Esophagus (tissue), 2 donors: ENCODE measurements around the gene MFSD11. TPM values are rescaled to one million over a fixed set of nuclear protein-coding genes. Genes with fewer than 3 reads are reported as not detected.
"Not testable (repeated sequence)": the region's sequence is repeated elsewhere in the genome, so short reads cannot be mapped to it uniquely, and the experiment has no call there.

Experiments used
- H3K27ac ChIP-seq, 2 donors: one replicate each; pipeline ENCODE4 v1.5.1; 2013; ENCODE audit warnings: low read depth in 2 of 2, mild to moderate bottlenecking in 2 of 2, inconsistent platforms in 1 of 2, low read length in 1 of 2, moderate library complexity in 1 of 2
- H3K27me3 ChIP-seq, 2 donors: one replicate each; pipeline ENCODE4 v1.6.1; 2013; ENCODE audit warnings: low read length in 2 of 2, control low read depth in 1 of 2, mild to moderate bottlenecking in 1 of 2; ENCODE audit not compliant: insufficient read depth in 2 of 2, control insufficient read depth in 1 of 2
- H3K36me3 ChIP-seq, 2 donors: one replicate each; pipeline ENCODE4 v1.6.1; 2013; ENCODE audit warnings: low read length in 1 of 2; ENCODE audit not compliant: control insufficient read depth in 2 of 2, insufficient read depth in 2 of 2
- H3K4me1 ChIP-seq, 2 donors: one replicate each; pipeline ENCODE4 v1.6.1; 2013; ENCODE audit warnings: low read length in 1 of 2; ENCODE audit not compliant: control insufficient read depth in 2 of 2, insufficient read depth in 2 of 2
- H3K4me3 ChIP-seq, 2 donors: one replicate each; pipeline ENCODE4 v1.5.1; 2013; ENCODE audit warnings: low read length in 2 of 2, mild to moderate bottlenecking in 2 of 2, low read depth in 1 of 2, moderate library complexity in 1 of 2
- H3K9me3 ChIP-seq, 2 donors: one replicate each; pipeline ENCODE4 v1.6.1; 2013; ENCODE audit warnings: mild to moderate bottlenecking in 2 of 2, low read depth in 1 of 2, low read length in 1 of 2, moderate library complexity in 1 of 2; ENCODE audit not compliant: control insufficient read depth in 2 of 2, insufficient read depth in 1 of 2
- WGBS, 2 donors: extraction: QIAGEN DNeasy Blood & Tissue Kit; methylation state at CpG; one replicate each; pipeline ENCODE4 v1.1.7; 2013; 5-methylcytosine and 5-hydroxymethylcytosine counted together
- polyA plus RNA-seq, 2 donors: library from polyadenylated mRNA; stranded (reverse); fragments of 200-250 nt; gene quantifications; one replicate each; pipeline ENCODE4 v1.2.3, GENCODE V29; 2013
- donor health status: healthy with polysubstance abuse.
- donor health status: Bipolar disorder and iron deficiency.

Gene MFSD11
- polyA plus RNA-seq, 2 donors = 11.3 to 15.4 TPM

- Histone ChIP-seq H3K27ac (no peak overlapping the region), H3K9me3 (no peaks in the 10 kb centered on the region), H3K4me3 (no peak overlapping the region), H3K36me3 (peaks cover 0 to 30% of the 10 kb centered on the region in 2 donors), H3K27me3 (no peaks in the 10 kb centered on the region), H3K4me1 (peaks cover 0 to 3% of the 10 kb centered on the region in 2 donors)
- 86 to 89% methylated on average over 2 of the region's 2 CpGs for WGBS, 2 donors
Observed at GRCh38 chr17:76715496-76715830, 22.5 kb upstream of the MFSD11 start.

GRCh38 chr17:76716146-76716838, 21.6 kb upstream of the MFSD11 start:
- H3K27ac ChIP-seq = peak overlapping the region; percentile 63
- H3K4me3 ChIP-seq = no peak overlapping the region
- H3K36me3 ChIP-seq = peaks cover 6 to 35% of the 10 kb centered on the region in 2 donors
- H3K9me3 ChIP-seq = no peaks in the 10 kb centered on the region
- H3K4me1 ChIP-seq = no peaks in the 10 kb centered on the region
- WGBS, 2 donors = 62% methylated on average over 13 of the region's 13 CpGs
- no peaks in the 10 kb centered on the region for H3K27me3 ChIP-seq

GRCh38 chr17:76716839-76717215, 21.1 kb upstream of the MFSD11 start:
- no peaks in the 10 kb centered on the region for H3K4me1 ChIP-seq
- H3K27ac ChIP-seq = peak overlapping the region in 1 of 2 donors; percentile 63
- WGBS, 2 donors = 76 to 80% methylated on average over 6 of the region's 6 CpGs

GRCh38 chr17:76718516-76718915, 19.4 kb upstream of the MFSD11 start:
- no peaks in the 10 kb centered on the region for H3K4me1 ChIP-seq

More at GRCh38 chr17:76716839-76717215, 21.1 kb upstream of the MFSD11 start:
- H3K9me3 ChIP-seq = no peaks in the 10 kb centered on the region
- no peak overlapping the region for H3K4me3 ChIP-seq
- peaks cover 7 to 40% of the 10 kb centered on the region in 2 donors for H3K36me3 ChIP-seq
- no peaks in the 10 kb centered on the region for H3K27me3 ChIP-seq

DNA sequence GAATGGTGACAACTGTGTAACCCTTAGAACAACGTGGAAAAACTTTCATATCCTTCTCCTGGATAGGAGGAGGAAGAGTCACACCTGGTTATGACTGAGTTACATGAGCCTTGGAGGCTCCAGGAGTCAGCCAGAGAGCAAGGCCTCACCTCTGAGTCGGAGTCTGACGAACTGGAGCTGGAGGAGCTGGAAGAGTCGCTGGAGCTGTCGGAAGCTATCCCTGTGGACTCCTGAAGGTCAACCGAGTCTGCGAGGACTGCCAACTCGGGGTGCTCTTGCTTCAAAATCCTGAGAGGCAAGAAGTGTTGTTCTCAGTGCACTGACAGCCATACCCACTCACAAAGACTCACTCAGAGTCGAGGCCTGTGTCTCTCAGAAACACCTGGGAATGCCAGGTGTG, 17.7 kb upstream of the MFSD11 start:
- no peaks in the 10 kb centered on the region for H3K27me3 ChIP-seq
- no peaks in the 10 kb centered on the region for H3K9me3 ChIP-seq
- no peak overlapping the region for H3K4me3 ChIP-seq
- H3K4me1 ChIP-seq = peaks cover 0 to 2% of the 10 kb centered on the region in 2 donors
- no peak overlapping the region for H3K27ac ChIP-seq
- WGBS, 2 donors = 93 to 96% methylated on average over 9 of the region's 9 CpGs
- peaks cover 7 to 36% of the 10 kb centered on the region in 2 donors for H3K36me3 ChIP-seq

More at GRCh38 chr17:76718516-76718915, 19.4 kb upstream of the MFSD11 start:
- no peaks in the 10 kb centered on the region for H3K27me3 ChIP-seq
- no peaks in the 10 kb centered on the region for H3K9me3 ChIP-seq
- 88 to 91% methylated on average over 16 of the region's 16 CpGs for WGBS, 2 donors
- H3K36me3 ChIP-seq = peaks cover 7 to 40% of the 10 kb centered on the region in 2 donors
- no peak overlapping the region for H3K27ac ChIP-seq
- H3K4me3 ChIP-seq = no peak overlapping the region

DNA sequence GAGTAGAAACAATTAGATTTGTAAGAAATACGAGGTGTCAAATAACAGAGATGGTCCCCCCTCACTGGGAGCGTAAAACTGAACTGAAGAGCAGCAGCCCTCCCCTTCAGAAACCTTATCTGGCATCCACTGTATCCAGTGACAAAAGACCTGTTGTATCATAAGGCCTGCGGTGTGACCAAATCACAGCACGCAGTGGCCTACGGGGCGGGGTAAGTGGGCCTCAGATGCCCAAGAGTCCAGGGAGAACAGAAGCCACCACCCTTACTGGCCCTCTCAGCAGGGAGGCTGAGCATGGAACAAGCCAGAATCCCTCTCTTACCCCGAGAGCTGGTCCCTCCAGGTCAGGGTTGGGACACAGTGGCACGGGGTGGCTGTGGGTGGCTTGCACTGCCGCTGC, 17.0 kb upstream of the MFSD11 start:
- WGBS, 2 donors = 92 to 93% methylated on average over 9 of the region's 9 CpGs
- no peaks in the 10 kb centered on the region for H3K9me3 ChIP-seq
- peaks cover 0 to 2% of the 10 kb centered on the region in 2 donors for H3K4me1 ChIP-seq
- no peaks in the 10 kb centered on the region for H3K27me3 ChIP-seq
- H3K4me3 ChIP-seq = no peak overlapping the region
- H3K27ac ChIP-seq = no peak overlapping the region
- peaks cover 7 to 36% of the 10 kb centered on the region in 2 donors for H3K36me3 ChIP-seq

DNA sequence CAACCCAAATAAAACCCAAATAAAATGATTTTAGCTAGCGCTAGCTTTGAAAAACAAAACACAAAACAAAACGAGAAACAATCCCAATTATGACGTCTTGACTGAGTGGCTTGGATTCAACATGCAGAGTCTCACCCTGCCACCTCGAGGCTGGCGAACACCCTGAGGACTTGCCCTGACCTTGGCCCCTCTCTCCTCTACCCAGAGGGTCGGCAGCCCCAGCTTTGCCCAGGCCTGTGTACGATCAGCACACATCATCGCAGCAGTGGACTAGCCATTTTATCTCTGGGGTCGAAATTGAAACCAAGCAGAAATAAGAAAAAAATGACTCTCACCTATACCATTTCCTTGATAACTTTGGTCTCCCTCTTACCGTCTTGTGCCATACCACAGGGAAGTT, 16.5 kb upstream of the MFSD11 start:
- 84 to 87% methylated on average over 10 of the region's 10 CpGs for WGBS, 2 donors
- Histone ChIP-seq H3K4me1 (peaks cover 0 to 2% of the 10 kb centered on the region in 2 donors), H3K4me3 (no peak overlapping the region), H3K9me3 (no peaks in the 10 kb centered on the region), H3K27ac (no peak overlapping the region), H3K36me3 (peaks cover 7 to 33% of the 10 kb centered on the region in 2 donors), H3K27me3 (no peaks in the 10 kb centered on the region)

GRCh38 chr17:76722279-76722678, 15.6 kb upstream of the MFSD11 start:
- H3K9me3 ChIP-seq = no peaks in the 10 kb centered on the region
- 93 to 95% methylated on average over 8 of the region's 8 CpGs for WGBS, 2 donors
- H3K27me3 ChIP-seq = no peaks in the 10 kb centered on the region
- H3K4me1 ChIP-seq = peaks cover 0 to 2% of the 10 kb centered on the region in 2 donors
- peaks cover 7 to 33% of the 10 kb centered on the region in 2 donors for H3K36me3 ChIP-seq
- no peak overlapping the region for H3K27ac ChIP-seq
- no peak overlapping the region for H3K4me3 ChIP-seq

GRCh38 chr17:76722977-76723376, 14.9 kb upstream of the MFSD11 start:
- peaks cover 7 to 33% of the 10 kb centered on the region in 2 donors for H3K36me3 ChIP-seq
- H3K4me1 ChIP-seq, H3K27me3 ChIP-seq, H3K9me3 ChIP-seq, H3K27ac ChIP-seq, H3K4me3 ChIP-seq: not testable (repeated sequence)
- WGBS, 2 donors = 95 to 96% methylated on average over 8 of the region's 8 CpGs

DNA sequence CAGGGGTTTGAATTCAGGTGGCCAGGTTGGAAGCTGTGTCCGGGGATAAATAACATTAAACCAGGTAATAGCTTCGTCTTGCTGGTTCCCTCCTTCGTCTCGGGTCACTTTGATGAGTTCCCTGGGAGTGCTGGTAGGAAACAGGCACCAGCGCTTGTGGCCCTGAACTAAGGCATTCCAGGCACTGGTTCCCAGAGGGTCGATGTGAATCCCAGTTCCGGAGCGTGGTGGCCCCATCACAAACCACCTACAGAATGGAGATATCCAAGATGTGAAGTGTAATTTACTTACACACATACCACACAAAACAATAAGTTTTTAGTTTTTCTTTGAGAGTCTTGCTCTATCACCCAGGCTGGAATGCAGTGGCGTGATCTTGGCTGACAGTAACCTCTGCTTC, 14.1 kb upstream of the MFSD11 start:
- no peak overlapping the region for H3K4me3 ChIP-seq
- no peaks in the 10 kb centered on the region for H3K27me3 ChIP-seq
- H3K4me1 ChIP-seq = peaks cover 0 to 2% of the 10 kb centered on the region in 2 donors
- H3K36me3 ChIP-seq = peaks cover 7 to 25% of the 10 kb centered on the region in 2 donors
- no peaks in the 10 kb centered on the region for H3K9me3 ChIP-seq
- H3K27ac ChIP-seq = no peak overlapping the region
- 95% methylated on average over 9 of the region's 9 CpGs for WGBS, 2 donors
